GM08714 (cell line): ENCODE measurements around the gene NAA40.
"Not testable (repeated sequence)": the region's sequence is repeated elsewhere in the genome, so short reads cannot be mapped to it uniquely, and the experiment has no call there.

ENCODE experiments used
- H3K4me3 ChIP-seq: fragments of 200-500 bp; sonication (Bioruptor generic); 2 replicates; pipeline ENCODE4 v1.5.1; 2014; ENCODE audit warnings: mild to moderate bottlenecking, low read length, inconsistent platforms
- ZNF274 ChIP-seq: IDR thresholded peaks from 2 replicates; pipeline ENCODE4 v1.6.1; 2012; ENCODE audit warnings: mild to moderate bottlenecking, low read depth, low read length

Gene NAA40

DNA sequence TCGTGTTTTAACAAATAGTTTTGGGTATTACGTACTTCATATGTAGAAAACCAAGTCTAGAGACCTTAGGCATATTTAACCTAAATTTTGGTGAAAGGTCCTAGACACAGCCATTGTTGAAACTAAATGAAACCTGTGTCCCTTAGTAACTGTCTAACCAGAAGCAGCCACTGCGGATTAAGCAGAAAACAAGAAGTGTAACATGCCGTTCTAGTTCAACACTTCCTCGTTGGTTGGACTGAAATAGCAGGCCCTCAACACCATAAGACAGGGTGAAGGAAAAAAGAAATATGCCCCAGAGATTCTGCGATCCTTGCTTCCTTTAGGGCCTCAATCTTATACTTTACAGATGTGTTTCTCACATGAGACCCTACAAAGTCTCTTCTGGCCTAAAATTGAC is 2.0 kb downstream of the NAA40 start:
- H3K4me3 ChIP-seq = no peak overlapping the region
- TF ChIP-seq ZNF274 = no peak

GRCh38 chr11:63941901-63942300 is 3.1 kb downstream of the NAA40 start:
- TF ChIP-seq ZNF274 = no peak
- H3K4me3 ChIP-seq = no peak overlapping the region

GRCh38 chr11:63942803-63943202 is 4.0 kb downstream of the NAA40 start:
- H3K4me3 ChIP-seq = no peak overlapping the region
- TF ChIP-seq ZNF274 = no peak

GRCh38 chr11:63944987-63945386 is 6.2 kb downstream of the NAA40 start:
- TF ChIP-seq ZNF274 = no peak
- no peak overlapping the region for H3K4me3 ChIP-seq

DNA sequence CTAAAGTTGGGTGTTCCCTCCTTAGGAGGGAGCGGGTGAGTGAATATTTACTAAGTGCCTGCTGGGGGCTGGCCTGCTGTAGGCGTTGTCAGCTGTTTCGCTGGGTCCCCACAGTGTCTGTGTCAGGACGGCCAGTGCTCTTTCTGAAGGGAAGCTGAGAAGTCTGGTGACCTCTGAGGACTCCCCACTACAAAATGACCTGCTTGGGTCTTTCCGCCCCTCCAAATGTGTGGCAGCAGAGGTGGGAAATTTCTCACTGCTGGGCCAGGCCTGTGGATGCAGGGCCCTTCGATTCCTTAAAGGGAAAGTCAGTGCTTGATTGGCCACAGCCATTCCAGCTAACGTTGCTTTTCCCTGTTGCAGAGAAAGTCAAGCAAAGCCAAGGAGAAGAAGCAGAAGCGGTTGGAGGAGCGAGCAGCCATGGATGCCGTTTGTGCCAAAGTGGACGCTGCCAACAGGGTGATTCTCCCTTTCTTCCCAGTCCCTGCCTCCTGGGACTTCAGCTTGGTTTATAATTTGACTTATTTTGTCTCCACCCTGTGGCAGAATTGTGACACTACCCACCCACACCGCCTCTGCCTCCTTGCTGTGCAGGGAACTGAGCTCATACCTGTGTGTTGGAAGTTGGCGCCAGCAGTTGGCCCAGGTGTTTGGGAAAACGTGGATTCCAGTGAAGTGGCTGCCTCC is 6.8 kb downstream of the NAA40 start:
- H3K4me3 ChIP-seq = no peak overlapping the region
- TF ChIP-seq ZNF274 = no peak

- H3K4me3 ChIP-seq = peak overlapping the region; percentile 6; the same call in 1 of the 2 replicates
Measured at GRCh38 chr11:63951779-63952536, 13.2 kb downstream of the NAA40 start.

DNA sequence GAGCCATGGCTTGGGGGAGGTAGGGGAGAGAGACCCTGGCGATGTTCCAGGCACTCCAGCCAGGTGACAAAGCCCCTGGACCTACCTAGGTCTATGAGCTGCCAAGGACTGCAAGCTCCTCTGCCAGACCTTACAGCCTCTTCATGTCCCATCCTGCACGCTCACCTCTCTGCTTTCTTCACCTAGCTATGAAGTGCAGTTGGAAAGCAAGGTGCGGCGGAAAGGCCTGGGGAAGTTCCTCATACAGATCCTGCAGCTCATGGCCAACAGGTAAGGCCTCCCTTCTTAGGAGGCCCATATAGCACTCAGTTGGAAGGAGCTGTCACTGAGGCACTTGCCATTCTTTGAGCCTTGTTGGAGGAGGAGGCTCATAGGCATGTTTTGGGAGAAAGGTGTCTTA is 13.8 kb downstream of the NAA40 start:
- TF ChIP-seq ZNF274 = no peak
- no peak overlapping the region; the same call in 1 of the 2 replicates for H3K4me3 ChIP-seq

More at GRCh38 chr11:63951779-63952536, 13.2 kb downstream of the NAA40 start:
- no peak for TF ChIP-seq ZNF274

- no peak for TF ChIP-seq ZNF274
- no peak overlapping the region for H3K4me3 ChIP-seq
Measured at GRCh38 chr11:63958008-63958407, 19.2 kb downstream of the NAA40 start.

DNA sequence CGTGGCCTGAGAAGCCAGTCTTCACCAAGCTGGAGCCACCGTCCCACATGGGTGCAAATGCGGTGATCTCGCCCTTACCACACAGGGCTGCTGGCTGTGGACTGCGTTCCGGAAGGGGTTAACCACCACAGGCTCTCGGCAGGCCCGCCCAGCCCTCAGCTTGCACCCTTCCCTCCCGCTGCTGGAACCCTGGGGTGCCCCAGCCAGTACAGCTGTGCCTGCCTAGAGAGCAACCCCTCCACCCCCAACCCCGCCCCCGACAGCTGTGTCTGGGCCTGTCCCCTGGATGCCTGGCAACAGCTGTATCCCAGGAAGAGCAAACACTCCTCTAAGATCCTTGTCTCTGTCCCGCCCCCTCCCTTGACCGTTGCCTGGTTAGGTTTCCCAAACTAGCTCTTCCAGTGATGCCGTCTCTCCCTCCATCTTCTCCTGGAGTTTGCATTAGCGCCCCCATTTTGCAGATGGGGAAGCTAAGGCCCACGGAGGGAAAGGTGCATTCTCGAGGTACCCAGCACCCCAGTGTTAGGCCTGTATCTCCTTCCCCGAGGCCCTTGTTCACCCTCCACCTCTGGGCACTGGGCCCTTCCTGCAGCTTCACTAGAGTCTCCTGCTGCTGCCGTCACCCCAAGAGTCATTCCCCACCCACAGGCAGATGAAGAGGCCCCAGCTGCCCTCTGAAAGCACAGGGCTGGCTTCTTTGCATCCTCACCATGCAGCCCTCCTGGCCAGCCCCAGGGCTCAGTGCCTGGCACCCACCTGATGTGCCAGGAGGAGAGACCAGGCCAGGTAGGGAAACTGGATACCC is 23.0 kb downstream of the NAA40 start:
- H3K4me3 ChIP-seq = no peak overlapping the region
- no peak for TF ChIP-seq ZNF274

DNA sequence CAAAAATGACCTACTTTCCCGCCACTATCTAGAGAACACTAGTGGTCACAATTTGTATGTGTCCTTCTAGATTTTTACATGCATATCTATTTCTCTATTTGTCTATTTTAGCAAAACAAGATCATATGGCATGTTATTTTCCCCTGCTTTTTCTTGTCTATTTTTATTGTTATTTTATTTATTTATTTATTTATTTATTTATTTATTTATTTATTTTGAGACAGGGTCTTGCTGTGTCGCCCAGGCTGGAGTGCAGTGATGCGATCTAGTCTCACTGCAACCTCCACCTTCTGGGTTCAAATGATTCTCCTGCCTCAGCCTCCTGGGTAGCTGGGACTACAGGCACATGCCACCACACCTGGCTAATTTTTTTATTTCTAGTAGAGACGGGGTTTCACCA is 25.1 kb downstream of the NAA40 start:
- H3K4me3 ChIP-seq = not testable (repeated sequence)

- H3K4me3 ChIP-seq = no peak overlapping the region
- TF ChIP-seq ZNF274 = no peak
Measured at GRCh38 chr11:63966444-63966843, 27.6 kb downstream of the NAA40 start.

DNA sequence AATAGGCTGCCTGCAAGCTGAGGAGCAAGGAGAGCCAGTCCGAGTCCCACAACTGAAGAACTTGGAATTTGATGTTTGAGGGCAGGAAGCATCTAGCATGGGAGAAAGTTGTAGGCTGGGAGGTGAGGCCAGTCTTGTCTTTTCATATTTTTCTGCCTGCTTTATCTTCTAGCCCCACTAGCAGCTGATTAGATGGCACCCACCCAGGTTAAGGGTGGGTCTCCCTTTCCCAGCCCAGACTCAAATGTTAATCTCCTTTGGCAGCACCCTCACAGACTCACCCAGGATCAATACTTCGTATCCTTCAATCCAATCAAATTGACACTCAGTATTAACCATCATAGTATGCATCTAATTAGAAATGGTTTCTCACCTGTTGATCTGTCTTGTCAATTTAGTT is 30.7 kb downstream of the NAA40 start:
- no peak for TF ChIP-seq ZNF274
- H3K4me3 ChIP-seq = no peak overlapping the region

- no peak for TF ChIP-seq ZNF274
Measured at GRCh38 chr11:63970902-63971301, 32.1 kb downstream of the NAA40 start.

DNA sequence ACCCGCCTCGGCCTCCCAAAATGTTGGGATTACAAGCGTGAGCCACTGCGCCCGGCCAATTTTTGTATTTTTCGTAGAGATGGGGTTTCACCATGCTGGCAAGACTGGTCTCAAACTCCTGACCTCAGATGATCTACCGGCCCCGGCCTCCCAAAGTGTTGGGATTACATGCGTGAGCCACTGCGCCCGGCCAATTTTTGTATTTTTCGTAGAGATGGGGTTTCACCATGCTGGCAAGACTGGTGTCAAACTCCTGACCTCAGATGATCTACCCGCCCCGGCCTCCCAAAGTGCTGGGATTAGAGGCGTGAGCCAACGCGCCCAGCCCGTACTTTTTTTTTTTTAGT is 35.1 kb downstream of the NAA40 start:
- H3K4me3 ChIP-seq = peak overlapping the region; percentile 31; the same call in 1 of the 2 replicates

More at GRCh38 chr11:63970902-63971301, 32.1 kb downstream of the NAA40 start:
- H3K4me3 ChIP-seq = no peak overlapping the region
